GM12891 (cell line): ENCODE results near the gene LIG3.
"Not testable (repeated sequence)": the region's sequence is repeated elsewhere in the genome, so short reads cannot be mapped to it uniquely, and the experiment has no call there.

ENCODE experiments used
- DNase-seq: peaks from one replicate; pipeline ENCODE4 v3.0.0; 2011; ENCODE audit warnings: low spot score; ENCODE audit not compliant: insufficient read length
- FAIRE-seq: peaks from 2 replicates; lab custom pipeline; 2011; peaks lifted over from hg19 to GRCh38; lab: Jason Lieb, UNC
- PAX5 ChIP-seq: IDR thresholded peaks from 2 replicates; pipeline ENCODE4 v1.6.1; 2011; ENCODE audit warnings: low read length, moderate library complexity, mild to moderate bottlenecking; ENCODE audit not compliant: insufficient read depth, severe bottlenecking
- POLR2A ChIP-seq: IDR thresholded peaks from 2 replicates; pipeline ENCODE4 v1.6.1; 2011; ENCODE audit warnings: low read depth, low read length, control low read depth
- POLR2AphosphoS5 ChIP-seq: IDR thresholded peaks from 2 replicates; pipeline ENCODE4 v1.6.1; 2011; ENCODE audit warnings: low read depth, low read length, control low read depth
- POU2F2 ChIP-seq: IDR thresholded peaks from 2 replicates; pipeline ENCODE4 v1.6.1; 2011; ENCODE audit warnings: low read depth, mild to moderate bottlenecking, control low read depth, low read length, moderate library complexity
- SPI1 ChIP-seq: IDR thresholded peaks from 2 replicates; pipeline ENCODE4 v1.6.1; 2011; ENCODE audit warnings: low read depth, low read length, control low read depth
- TAF1 ChIP-seq: IDR thresholded peaks from 2 replicates; pipeline ENCODE4 v1.6.1; 2011; ENCODE audit warnings: low read depth, low read length, control low read depth

LIG3 gene

GRCh38 chr17:35023538-35023937, 43.2 kb downstream of the LIG3 start:
- DNase-seq (no peak), FAIRE-seq (no peak)
- no peak for TF ChIP-seq POU2F2
- TF ChIP-seq POLR2A, result no peak
- TF ChIP-seq PAX5, result no peak
- no peak for TF ChIP-seq SPI1
- TF ChIP-seq POLR2AphosphoS5, result no peak
- TF ChIP-seq TAF1, result no peak

- FAIRE-seq (no peak), DNase-seq (no peak)
- TF ChIP-seq PAX5, result no peak
- TF ChIP-seq SPI1, result no peak
- no peak for TF ChIP-seq POLR2AphosphoS5
- TF ChIP-seq POU2F2, result no peak
- no peak for TF ChIP-seq TAF1
Observed at GRCh38 chr17:35025541-35025940, 45.2 kb downstream of the LIG3 start.

- FAIRE-seq, DNase-seq: not testable (repeated sequence)
Observed at GRCh38 chr17:35028097-35028496, 47.8 kb downstream of the LIG3 start.

- TF ChIP-seq PAX5 (no peak), POU2F2 (no peak)
- FAIRE-seq (peak; percentile 66), DNase-seq (no peak)
Observed at GRCh38 chr17:35028531-35029262, 48.4 kb downstream of the LIG3 start.

- TF ChIP-seq POLR2AphosphoS5 (no peak), POLR2A (no peak), POU2F2 (no peak), TAF1 (no peak), PAX5 (no peak), SPI1 (no peak)
- FAIRE-seq, result no peak
- no peak for DNase-seq
Observed at GRCh38 chr17:35030780-35031179, 50.5 kb downstream of the LIG3 start.

GRCh38 chr17:35038453-35038852, 58.1 kb downstream of the LIG3 start:
- FAIRE-seq (no peak), DNase-seq (no peak)
- TF ChIP-seq POLR2A (no peak), TAF1 (no peak), POU2F2 (no peak), SPI1 (no peak), POLR2AphosphoS5 (no peak), PAX5 (no peak)

- TF ChIP-seq POU2F2, result no peak
- TF ChIP-seq SPI1, result peak; percentile 91
- no peak for TF ChIP-seq PAX5
- no peak for TF ChIP-seq POLR2A
- TF ChIP-seq POLR2AphosphoS5, result no peak
- DNase-seq (peak; percentile 39), FAIRE-seq (peak; percentile 94)
Observed at GRCh38 chr17:35041390-35041789, 61.1 kb downstream of the LIG3 start.

GRCh38 chr17:35044181-35044580, 63.9 kb downstream of the LIG3 start:
- no peak for FAIRE-seq
- DNase-seq, result no peak
- no peak for TF ChIP-seq SPI1
- no peak for TF ChIP-seq PAX5
- no peak for TF ChIP-seq POU2F2
- TF ChIP-seq POLR2AphosphoS5, result no peak
- no peak for TF ChIP-seq TAF1
- no peak for TF ChIP-seq POLR2A

- not testable (repeated sequence) for FAIRE-seq, DNase-seq
Observed at GRCh38 chr17:35045458-35045979, 65.2 kb downstream of the LIG3 start.

GRCh38 chr17:35046245-35046644, 65.9 kb downstream of the LIG3 start:
- FAIRE-seq, result no peak
- no peak for DNase-seq
- TF ChIP-seq TAF1, result no peak
- peak; percentile 37; the same call in 1 of the 2 replicates for TF ChIP-seq SPI1
